GM10266 (cell line): ENCODE data around the gene TRIM13.
"Not testable (repeated sequence)": the region's sequence is repeated elsewhere in the genome, so short reads cannot be mapped to it uniquely, and the experiment has no call there.

Experiments used
- DNase-seq: peaks from one replicate; pipeline ENCODE4 v3.0.0; 2012; ENCODE audit errors: extremely low spot score
- TF ChIP-seq, protein P1 (sequence below): IDR thresholded peaks from 2 replicates; pipeline ENCODE4 v1.5.1; 2012; ENCODE audit warnings: mild to moderate bottlenecking, low read depth; ENCODE audit not compliant: control insufficient read depth, insufficient read depth; ENCODE audit errors: missing control alignments

TRIM13 gene

DNA sequence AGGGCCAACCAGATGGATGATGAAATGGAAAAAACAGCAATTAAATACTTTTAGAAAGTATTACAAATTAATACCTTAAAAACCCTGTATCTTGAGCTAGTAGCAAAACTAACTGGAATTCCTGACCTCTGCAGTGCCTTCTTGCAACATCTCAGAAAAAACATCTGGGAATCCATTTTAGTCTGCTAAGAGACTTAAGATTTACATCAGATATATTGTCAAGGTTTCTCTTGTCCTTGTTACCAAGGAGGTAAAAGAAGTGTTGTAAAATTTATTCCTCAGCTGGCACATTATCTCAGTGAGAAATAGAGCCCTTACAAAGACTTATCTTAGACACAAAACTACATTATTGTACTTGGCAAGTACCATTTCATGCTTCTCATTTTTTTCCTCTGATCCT lies 36.9 kb downstream of the TRIM13 start:
- TF ChIP-seq, protein P1, sequence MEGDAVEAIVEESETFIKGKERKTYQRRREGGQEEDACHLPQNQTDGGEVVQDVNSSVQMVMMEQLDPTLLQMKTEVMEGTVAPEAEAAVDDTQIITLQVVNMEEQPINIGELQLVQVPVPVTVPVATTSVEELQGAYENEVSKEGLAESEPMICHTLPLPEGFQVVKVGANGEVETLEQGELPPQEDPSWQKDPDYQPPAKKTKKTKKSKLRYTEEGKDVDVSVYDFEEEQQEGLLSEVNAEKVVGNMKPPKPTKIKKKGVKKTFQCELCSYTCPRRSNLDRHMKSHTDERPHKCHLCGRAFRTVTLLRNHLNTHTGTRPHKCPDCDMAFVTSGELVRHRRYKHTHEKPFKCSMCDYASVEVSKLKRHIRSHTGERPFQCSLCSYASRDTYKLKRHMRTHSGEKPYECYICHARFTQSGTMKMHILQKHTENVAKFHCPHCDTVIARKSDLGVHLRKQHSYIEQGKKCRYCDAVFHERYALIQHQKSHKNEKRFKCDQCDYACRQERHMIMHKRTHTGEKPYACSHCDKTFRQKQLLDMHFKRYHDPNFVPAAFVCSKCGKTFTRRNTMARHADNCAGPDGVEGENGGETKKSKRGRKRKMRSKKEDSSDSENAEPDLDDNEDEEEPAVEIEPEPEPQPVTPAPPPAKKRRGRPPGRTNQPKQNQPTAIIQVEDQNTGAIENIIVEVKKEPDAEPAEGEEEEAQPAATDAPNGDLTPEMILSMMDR: no peak

DNA sequence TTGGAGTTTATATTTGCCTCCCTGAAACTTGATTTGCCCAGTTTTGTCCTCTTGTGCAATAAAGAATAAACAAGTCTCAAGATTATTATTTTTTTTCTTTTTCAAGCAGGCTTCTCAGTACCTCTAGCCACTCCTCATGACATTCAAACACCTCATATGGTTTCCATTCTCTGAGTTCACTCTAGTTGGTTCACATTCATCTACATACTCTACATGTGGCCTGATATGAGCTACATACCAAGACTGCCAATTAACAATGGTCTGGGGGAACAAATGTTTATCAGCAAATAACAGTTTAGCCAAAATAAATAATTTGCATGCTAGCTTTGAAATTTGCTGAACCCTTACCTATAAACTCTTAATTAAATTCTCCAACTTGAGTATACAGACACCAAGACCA lies 40.9 kb downstream of the TRIM13 start:
- no peak for DNase-seq
- TF ChIP-seq, protein P1: no peak

More for the DNA sequence above, 36.9 kb downstream of the TRIM13 start:
- no peak for DNase-seq

DNA sequence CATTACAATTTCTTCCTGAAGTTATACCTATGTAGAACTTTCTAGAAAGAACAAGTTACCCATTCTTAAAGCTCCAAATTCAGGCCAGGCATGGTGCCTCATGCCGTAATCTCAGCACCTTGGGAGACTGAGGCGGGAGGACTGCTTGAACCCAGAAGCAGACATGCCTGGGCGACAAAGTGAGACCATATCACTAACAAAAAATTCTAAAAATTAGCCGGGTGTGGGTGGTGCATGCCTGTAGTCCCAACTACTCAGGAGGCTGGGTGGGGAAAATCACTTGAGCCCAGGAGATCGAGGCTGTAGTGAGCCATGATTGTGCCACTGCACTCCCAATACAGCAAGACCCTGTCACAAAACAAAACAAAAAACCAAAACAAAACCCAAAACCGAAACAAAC lies 41.4 kb downstream of the TRIM13 start:
- DNase-seq: no peak
- TF ChIP-seq, protein P1: no peak

DNA sequence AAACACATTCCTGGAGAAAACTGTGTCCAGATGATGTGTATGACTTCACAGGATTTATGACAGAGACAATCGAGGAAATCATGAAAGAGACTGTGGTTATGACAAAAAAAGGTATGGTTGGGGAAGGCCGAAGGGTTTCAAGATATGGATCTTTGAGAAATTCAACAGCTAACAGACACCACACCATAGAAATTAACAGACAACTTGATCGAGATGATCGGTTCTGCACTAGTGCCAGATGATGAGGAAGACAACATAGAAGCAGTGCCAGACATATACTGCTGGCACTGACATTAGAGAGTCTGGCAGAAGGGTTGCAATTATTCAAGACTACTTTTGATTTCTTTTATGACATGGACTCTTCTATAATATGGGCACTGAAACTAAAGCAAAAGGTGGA lies 55.6 kb downstream of the TRIM13 start:
- DNase-seq: no peak
- TF ChIP-seq, protein P1: no peak

DNA sequence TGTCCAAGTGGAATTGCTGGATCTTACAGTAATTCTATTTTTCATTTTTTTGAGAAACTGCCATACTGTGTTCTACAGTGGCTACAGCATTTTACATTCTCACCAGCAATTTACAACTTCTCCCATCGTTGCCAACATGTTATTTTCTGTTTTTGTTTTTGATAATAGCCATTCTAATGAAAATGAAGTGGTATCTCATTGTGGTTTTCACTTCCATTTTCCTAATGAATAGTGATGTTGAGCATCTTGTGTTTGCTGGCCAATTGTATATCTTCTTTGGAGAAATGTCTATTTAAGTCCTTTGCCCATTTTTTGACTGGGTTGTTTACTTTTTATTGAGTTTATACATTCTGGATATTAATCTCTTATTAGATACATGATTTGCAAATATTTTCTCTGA lies 57.0 kb downstream of the TRIM13 start:
- TF ChIP-seq, protein P1: no peak
- DNase-seq: no peak

DNA sequence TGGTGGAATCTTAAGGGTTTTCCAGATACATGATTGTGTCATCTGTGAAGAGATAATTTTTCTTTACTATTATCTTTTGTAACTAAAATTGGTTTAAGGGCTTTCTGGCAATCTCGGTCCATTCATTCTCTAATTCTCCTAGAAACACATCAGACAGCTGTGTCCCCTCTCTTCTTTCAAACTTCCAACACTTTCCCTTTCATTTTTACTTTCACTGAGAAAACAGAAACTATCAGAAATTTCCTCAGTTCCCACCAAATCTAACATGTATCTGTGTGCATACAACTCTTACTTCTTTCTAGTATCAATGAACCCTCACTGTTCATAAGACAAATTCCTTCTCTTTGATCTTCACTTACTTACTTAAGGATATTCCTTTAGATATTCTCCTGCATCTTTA lies 58.6 kb downstream of the TRIM13 start:
- DNase-seq: no peak
- TF ChIP-seq, protein P1: no peak

DNA sequence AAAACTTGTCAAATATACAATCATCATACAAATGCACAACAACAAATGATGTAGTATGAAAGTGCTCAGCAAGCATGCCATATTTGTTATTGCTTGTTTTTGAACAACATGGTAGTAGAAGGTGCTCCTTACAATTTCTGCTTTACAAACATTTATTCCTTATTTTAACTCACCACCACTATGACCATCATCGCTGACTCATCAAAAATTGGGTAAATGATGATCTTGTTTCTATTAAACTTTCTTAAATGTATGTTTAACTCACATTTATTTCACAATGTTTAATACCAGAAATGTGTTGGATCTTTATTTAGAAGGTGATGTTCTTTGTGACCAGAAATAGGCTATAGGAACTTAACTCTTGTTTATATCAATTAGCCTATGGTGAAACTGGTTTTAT lies 63.9 kb downstream of the TRIM13 start:
- TF ChIP-seq, protein P1: no peak

DNA sequence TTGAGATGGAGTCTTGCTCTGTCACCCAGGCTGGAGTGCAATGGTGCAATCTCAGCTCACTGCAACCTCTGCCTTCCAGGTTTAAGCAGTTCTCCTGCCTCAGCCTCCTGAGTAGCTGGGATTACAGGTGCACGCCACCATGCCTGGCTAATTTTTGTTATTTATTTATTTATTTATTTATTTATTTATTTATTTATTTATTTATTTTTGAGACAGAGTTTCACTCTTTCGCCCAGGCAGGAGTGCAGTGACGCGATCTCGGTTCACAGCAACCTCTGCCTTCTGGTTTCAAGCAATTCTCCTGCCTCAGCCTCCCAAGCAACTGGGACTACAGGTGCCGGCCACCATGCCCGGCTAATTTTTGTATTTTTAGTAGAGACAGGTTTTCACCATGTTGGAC lies 65.5 kb downstream of the TRIM13 start:
- not testable (repeated sequence) for DNase-seq

More for the DNA sequence above, 63.9 kb downstream of the TRIM13 start:
- DNase-seq: no peak
